ENCODE results near the gene AOAH.
A peak's percentile ranks its signal among the peaks of the same experiment; 100 is the strongest.

Gene AOAH

DNA sequence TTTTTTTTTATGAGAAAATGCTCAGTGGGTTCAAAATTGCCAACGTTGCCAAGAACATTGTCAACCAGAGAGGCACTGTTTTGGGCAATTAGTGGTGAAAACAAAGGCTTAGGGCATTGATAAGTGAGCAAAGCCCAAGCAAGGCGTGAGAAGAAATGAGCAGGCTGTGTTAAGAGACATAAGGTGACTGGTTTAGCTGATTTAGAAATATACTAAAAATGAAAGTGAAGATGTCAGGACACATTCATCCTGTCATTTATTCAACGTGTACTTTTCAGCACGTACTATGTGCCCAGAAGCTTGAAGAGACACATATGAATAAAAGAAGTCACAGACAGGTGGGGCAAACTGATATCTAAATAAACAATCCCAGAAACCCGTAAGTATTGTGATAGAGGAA, 31.8 kb downstream of the AOAH start:
- no peak for DNase-seq (ENCODE audit: low read depth in 2 of 2)

DNA sequence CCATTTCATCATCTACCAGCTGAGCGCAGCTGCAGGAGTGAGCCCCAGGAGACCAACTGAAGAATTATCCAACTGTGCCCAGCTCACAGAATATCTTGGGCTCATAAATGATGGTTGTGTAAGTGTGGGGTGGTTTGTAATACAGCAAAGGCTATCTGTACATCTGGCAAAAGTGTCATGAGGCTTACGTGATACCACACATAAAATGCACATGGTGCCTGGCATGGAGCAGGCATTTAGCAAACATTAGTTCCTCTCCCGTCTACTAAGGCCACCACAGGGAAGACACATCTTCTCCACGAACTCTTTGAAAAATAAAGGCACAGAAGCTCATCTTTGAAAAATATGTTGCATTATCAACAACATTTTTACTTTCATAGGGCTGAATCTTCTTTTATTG, 32.3 kb downstream of the AOAH start:
- no peak for DNase-seq (ENCODE audit: low read depth in 2 of 2)

DNA sequence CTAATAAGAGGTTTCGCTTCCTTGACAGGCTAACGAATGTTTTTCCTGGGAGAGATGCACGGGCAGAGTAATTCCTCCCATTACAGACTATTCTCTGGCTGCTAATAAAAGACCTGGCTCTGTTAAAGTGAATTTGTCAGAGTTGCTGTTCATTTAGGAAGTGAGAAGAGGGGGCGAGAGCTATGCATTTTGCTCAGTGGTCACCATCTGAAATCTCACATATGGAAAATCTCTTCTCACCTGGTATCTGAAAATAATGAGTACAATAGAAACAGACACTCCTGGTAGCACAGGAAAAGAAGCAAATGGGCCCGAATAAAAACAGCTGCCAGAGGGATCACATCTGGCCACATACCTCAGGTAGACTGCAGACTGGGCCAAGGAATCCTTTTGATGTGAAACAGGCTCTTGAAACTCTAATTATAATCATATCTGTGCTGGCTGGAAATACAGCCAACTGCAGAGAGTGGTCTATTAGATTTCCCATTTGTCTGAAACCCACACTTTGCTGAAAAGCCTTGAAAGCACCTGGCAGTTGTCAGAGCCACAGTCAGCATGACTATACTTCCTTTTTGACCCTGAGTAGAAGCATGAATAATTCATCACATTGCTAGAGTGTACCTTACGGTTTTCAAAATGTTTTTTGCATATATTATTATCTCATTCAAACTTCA, 33.6 kb downstream of the AOAH start:
- DNase-seq (ENCODE audit: low read depth in 2 of 2): no peak

DNA sequence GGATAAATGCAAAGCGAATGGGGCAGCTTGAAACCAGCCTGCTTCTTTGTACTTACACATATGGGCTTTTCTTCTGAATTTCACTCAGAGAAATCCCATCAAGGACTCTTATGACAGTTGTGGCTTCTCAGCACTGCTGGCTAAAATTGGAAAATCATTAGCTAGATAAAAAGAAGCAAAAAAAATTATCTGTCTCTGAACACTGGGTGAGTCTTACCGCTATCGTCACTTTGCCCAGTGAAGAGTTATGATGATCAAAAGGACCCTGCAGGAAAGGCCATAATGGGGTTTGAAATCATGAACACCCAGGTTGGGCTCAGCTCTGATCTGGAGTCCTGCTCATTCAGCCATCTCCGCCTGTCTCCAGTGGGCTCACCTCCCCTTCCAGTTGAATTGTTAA, 34.3 kb downstream of the AOAH start:
- no peak for DNase-seq (ENCODE audit: low read depth in 2 of 2)

DNA sequence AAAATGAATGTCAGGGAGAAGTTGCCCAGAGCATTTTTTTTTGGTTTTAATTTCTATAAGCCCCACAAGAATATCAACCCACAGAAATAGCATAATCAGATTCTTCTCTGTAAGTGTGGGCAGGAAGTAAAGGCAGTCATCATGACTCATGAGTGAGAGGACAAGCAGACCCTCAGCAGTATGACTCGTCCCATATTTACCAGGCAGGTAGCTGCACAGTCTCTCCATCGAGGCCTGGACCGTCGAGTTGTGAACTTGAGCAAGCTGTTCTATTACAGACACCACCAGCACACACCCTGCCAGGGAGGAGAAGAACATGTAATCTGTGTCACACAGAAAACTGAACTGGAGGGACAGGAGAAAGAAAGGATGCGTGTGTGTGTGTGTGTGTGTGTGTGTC, 37.8 kb downstream of the AOAH start:
- peak; percentile 39 to 52 for DNase-seq (ENCODE audit: low read depth in 2 of 2)

DNA sequence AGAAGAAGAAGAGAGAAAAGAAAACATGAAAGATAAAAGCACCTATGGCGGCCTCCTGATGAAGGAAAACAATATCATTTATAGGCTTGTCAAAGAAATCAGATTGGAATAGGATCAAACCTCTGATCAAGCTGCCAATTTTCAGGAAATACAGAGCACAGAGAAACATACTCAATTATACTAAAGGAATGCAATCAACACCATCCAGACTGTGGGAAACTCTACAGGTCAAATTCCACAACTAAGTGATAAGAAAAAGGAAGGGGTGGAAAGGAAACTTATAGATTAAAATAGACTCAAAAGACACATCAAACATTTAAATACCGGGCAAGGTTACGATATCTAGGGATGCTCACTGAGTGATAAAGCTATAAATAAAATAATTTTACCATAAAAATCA, 39.3 kb downstream of the AOAH start:
- no peak for DNase-seq (ENCODE audit: low read depth in 2 of 2)

DNA sequence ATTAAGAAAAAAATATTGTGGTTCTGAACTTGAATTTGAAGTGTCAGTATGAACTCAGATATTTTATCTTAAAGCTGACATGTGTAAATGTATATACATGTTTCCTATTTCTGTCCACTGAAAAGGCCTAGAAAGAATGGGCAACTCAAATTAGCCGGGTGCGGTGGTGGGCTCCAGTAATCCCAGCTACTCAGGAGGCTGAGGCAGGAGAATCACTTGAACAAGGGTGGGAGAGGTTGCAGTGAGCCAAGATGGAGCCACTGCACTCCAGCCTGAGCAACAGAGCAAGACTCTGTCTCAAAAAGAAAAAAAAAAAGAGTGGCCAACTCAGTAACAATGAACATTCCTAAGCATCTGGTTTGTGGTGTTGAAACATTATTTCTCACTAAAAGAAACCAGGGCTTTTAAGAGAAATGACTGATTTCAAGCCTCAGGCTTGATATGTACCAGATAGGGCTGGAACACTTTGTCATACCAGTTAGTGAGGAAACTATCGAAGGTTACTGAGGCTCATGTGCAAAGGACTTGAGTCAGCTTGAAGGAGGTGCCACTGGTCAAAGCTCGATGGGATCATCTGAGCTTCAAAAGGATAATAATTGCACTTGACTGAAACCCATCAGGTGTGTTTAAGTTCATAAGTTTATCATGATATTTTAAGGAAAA, 40.5 kb downstream of the AOAH start:
- no peak for DNase-seq (ENCODE audit: low read depth in 2 of 2)

DNA sequence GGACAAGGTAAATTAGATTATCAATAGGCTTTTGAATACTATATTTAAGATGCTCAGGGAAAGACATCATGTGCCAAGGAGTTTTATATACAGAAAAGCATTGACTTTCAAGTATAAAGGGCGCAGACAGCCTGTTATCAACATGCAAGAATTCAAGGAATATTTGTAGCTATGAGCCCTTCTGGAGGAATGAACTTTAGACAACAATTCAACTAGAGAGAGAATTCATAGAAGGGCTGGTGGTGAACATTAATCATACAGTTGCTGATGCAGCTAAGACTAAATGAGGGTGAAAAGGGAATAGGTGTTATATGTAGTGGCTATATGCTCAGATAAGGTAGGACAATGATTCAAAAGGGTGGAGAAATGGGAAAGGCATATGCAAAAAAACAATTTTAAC, 41.2 kb downstream of the AOAH start:
- no peak for DNase-seq (ENCODE audit: low read depth in 2 of 2)

DNA sequence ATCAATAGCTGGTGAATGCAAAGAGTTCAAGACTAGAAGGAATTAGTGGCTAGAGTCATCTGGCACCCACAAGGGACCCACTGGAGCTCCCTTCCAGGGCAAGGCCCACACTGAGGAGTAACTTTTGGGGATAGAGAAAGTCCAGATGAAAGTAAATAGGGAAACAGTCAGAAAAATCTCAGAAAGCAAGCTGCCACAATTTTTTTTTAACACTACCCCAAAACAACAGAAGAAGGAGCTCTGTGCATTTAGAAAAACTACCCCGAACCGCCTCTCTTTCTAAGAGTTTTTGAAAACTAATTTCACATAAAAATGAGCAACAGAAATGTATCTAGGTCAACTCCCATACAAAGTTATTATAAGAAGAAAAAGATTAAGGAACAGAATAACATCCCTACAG, 42.2 kb downstream of the AOAH start:
- DNase-seq (ENCODE audit: low read depth in 2 of 2): no peak

DNA sequence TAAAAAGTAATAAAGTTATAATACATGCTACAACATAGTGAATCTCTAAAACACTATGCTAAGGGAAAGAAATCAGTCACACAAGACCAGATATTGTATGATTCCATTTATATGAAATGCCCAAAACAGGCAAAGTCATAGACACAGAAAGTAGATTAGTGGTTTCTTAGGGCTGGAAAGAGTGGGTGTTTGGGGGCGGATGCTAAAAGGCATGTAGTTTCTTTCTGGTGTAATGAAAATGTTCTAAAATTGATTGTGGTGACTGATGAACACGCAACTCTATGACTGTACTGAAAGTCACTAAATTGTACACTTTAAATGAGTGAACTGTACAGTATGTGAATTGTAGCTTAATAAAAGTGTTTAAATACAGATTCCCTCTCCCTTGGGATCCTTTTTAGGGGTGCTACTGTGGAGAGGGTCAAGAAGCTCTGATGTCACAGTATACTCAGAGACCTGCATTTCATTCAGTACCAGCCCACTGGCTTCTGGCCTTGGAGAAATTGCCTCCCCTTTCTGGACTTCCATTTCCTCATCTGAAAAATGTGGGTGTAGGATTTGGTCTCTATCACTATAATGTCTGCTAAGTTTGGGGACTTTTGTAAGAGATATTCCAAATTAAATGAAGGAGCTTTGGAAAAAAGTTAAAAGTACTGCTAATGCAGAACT, 46.4 kb downstream of the AOAH start:
- DNase-seq (ENCODE audit: low read depth in 2 of 2): peak; percentile 61 to 65

DNA sequence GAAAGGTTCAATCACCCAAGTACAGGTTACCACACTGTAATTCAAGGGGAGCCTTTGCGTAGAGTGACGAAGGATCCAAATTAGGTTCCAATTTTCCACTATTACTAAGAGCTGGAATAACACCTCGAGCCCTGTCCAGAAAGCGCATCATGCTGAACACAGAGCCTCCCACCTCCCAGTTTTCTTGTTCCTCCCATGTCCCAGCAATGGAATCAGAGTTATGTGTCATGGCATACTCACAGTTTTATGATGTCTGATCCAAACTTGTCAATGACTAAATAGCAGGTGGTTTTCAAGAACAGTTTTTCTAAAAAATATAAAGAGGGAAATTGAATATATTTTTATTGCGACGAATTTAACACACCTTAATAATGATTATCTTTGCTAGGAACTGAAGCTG, 50.6 kb downstream of the AOAH start:
- no peak for DNase-seq (ENCODE audit: low read depth in 2 of 2)

DNA sequence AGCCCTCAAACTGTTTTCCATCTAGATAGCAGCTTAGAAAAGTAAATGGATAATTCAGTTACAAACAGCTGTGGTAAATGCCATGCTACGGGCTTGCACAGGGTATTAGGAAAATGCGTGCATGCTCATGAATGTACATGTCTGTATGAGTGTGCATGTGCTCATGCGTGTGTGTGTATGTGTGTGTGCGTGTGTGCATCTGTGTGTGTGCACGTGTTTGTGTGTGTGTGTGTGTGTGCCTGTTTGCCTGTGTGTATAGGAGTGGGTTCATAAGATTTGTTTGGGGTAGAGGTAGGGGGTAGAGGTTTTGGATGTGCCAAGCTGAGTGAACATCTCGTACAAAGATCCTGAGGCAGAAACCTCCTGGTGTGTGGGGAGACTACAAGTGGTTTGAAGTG, 52.9 kb downstream of the AOAH start:
- no peak for DNase-seq (ENCODE audit: low read depth in 2 of 2)

DNA sequence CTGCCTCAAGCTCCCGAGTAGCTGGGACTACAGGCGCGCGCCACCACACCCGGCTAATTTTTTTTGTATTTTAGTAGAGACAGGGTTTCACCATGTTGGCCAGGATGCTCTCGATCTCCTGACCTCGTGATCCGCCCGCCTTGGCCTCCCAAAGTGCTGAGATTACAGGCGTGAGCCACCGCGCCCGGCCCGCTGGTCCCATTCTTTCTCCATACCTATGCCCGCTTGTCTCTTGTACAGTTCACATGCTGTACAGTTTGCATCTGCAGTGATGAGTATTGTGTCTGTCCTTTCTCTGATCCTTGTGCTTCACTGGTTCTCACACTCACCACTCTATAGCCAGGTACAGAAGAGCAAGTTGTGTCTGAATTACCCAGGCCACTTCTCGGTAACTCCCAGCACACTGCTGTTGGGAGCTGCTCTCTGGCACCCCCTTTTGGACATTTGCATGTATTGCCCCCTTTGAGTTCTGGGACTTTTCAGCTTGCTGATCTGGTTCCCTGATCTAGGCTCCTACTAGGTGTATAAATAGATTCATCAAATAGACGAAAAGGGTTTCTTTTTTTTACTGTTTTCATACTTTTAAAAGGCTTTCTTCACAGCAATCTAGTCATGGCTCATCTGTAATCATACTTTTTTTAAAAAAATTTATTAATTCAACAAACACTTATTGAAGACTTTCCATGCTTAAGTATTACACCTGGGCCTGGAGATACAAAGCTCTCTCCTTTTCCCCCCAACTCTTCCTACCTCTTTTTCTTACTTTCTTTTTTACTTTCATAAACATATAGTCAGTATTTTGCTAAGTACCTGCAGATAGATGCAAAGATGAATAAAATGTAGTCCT, 53.5 kb downstream of the AOAH start:
- DNase-seq (ENCODE audit: low read depth in 2 of 2): peak in 1 of 2 donors; percentile 29

DNA sequence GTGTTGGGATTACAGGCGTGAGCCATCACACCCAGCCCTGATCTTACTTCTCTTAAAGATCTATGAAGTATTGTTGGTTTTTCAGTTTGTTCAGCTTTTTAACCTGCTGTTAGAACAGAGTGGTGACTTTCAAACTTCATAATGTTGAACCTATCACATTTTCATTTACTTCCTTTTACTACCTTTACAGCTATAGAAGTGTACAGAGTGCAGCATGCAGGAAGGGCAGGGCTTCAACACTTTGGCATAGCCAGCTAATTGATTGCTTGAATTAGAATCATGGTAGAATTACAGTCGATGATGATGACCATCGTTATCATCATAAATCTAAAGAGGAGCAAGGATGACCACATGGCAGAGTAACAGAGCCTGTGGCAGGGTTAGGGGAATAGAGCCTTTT, 55.5 kb downstream of the AOAH start:
- DNase-seq (ENCODE audit: low read depth in 2 of 2): no peak

DNA sequence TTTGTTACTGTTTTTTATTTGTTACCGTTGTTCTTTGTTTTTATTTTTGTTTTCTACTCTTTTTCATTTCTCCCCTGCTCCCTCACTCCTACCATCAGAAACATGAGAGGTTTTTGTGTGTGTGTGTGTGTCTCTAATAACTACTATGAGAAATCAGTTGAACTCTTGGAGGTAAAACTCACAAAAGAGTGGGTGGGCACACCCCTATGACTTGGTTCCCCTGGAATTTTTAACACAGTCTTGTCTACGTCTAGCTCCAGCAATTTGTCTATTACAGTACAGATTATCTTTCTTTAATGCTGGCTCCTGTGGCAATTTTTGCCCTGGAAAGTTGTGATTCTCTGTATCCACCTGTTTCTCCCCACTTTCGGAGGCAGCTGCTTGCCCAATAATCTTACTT, 56.2 kb downstream of the AOAH start:
- DNase-seq (ENCODE audit: low read depth in 2 of 2): no peak

DNA sequence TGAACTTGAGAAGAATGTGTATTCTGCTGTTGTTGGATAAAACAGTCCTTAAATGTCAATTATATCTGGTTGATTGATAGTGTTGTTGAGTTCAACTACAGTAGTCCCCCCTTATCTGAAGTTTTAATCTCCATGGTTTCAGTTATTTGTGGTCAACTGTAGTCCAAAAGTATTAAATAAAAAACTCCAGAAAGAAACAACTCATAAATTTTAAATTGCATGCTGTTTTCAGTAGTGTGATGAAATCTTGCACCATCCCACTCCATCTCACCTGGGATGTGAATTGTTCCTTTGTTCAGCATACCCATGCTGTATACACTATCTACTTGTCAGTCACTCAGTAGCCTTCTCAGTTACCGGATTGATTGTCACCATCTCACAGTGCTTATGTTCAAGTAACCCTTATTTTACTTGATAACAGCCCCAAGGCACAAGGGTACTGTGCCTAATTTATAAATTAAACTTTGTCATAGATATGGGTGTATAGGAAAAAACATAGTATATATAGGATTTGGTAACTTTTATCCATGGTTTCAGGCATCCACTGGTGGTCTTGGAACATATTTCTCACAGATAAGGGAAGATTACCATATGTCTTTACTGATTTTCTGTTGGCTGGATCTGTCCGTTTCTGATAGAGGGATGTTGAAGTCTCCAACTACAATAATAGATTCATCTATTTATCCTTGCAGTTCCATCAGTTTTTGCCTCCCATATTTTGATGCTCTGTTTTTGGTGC, 57.1 kb downstream of the AOAH start:
- DNase-seq (ENCODE audit: low read depth in 2 of 2): no peak

DNA sequence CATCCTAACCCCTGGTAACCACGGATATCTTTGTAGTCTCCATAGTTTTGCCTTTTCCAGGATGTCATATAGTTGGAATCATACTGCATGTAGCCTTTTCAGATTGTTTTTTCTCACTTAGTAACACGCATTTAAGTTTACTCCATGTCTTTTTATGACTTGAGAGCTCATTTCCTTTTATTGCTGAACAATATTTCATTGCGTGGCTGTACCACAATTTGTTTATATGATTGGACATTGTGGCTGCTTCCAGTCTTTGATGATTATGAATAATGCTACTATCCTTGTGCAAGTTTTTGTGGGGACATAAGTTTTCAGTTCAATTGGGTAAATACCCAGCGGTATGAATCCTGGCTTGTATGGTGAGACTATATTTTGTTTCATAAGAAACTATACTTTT, 60.8 kb downstream of the AOAH start:
- no peak for DNase-seq (ENCODE audit: low read depth in 2 of 2)

DNA sequence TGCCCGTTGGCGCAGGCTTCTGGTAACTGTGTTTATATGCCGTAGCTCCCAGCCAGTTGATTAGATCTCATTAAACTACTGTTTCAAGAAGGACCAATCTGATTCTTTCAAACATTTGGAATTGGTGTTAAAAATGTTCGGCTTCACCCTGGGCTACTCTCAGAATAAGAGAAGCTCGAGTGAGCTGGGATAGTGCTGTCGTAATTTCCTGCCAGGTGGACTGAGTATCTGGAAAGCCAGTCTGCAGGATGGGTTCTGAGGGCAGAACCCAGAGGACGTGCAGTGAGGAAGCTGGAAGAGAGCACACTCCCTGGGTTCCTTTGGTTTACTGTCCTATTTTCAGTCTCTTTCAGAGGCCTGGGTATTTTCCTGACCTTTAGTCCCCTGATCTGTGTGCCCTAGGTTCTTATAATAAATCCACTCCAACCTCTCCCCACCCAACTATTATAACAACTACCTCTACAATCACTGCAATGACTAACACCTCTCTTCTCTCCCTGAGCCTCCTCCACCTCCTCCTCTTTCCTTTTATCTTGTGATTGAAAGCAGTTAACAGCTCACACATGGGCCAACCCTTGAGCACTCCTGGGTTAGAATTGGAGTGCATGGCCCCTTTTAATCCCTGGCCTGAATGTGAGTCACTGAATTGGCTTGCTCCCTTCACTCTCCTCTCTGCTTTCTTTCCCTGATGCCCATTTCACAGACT, 63.0 kb downstream of the AOAH start:
- DNase-seq (ENCODE audit: low read depth in 2 of 2): no peak

DNA sequence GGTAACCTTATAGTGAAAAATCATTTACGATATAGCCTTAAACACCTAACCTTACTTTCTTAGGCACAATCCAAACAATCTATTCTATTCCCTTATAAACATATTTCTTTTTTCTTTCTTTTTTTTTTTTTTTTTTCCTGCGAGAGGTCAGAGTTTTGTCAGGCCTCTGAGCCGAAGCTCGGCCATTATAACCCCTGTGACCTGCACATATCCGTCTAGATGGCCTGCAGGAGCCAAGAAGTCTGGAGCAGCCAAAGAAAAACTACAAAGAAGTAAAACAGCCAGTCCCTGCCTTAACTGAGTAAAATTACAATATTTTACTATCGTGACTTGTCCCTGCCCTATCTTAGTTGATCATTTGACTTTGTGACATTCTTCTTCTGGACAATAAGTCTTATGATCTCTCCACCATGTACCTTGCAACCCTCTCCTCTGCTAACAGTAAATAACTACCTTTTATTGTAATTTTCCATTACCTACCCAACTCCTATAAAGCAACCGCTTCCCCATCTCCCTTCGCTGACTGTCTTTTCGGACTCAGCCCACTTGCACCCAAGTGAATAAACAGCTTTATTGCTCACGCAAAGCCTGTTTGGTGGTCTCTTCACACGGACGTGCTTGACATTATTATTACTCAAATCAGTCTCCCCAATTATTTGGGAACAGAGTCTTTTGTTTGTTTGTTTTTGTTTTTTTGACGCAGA, 64.5 kb downstream of the AOAH start:
- no peak for DNase-seq (ENCODE audit: low read depth in 2 of 2)

DNA sequence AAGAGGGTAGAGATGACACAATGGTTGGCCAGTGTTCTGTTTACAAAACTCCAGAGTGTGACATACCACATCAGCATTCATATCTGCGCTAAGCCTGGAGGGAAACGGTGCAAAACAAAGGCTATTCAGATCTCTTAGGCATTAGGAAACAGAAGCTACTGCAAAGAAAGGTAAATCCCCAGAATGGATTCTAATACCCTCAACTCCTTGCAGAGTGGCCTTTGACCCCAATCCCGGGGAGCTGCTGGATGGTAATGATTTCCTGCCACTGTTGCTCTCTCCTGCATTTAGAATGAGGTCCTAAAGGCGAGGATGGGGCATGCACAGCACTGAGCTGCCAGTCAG, 65.2 kb downstream of the AOAH start:
- DNase-seq (ENCODE audit: low read depth in 2 of 2): no peak
